GM21619 (cell line): Measurements from ENCODE around the gene DOCK2.
A peak's percentile ranks its signal among the peaks of the same experiment; 100 is the strongest.
"Not testable (repeated sequence)": the region's sequence is repeated elsewhere in the genome, so short reads cannot be mapped to it uniquely, and the experiment has no call there.

Experiments used
- ATAC-seq: cut with Tn5 transposase; IDR thresholded peaks from one replicate; pipeline ENCODE4 v1.9.1; 2021; ENCODE audit not compliant: unreplicated experiment

DOCK2 gene

GRCh38 chr5:169810524-169810923 lies 173.4 kb downstream of the DOCK2 start:
- ATAC-seq: no peak

DNA sequence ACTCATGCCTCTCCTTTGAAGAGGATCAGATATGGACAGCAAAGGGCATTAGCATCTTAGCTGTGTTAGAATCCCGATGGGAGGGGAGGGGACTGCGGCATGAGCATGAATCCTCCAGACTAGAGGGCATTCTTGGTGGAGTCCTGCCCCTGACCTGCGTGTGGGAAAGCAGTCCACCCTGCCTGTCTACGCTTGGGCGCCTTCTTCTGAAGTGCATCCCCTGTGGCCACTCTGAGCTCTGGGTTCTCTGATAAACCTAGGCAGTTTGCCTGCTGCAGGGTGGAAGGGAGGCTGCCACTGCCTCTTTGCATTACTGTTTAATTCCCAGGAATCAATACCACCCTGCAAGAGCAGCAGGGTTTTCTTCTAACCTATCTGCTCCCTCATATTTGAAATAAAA lies 173.9 kb downstream of the DOCK2 start:
- ATAC-seq: no peak

DNA sequence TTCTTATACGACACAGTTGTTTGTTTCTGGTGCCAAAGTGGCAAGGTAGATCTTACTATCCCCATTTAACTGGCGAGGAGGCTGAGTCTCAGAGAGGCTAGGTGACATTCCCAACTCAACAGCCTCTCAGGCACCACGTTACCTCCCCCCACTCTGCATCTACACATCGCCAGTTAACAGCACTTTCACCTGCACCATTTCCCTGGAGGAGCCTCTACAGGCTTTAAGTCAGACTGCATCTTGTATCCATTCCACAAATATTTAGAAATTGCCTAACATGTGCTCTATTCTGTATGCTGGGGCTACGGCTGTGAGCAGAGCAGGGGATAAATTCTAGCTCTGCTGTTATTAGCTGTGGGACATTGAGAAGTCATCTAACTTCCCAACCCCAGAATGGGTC lies 174.6 kb downstream of the DOCK2 start:
- no peak for ATAC-seq

- no peak for ATAC-seq
Observed at GRCh38 chr5:169812786-169813185, 175.7 kb downstream of the DOCK2 start.

DNA sequence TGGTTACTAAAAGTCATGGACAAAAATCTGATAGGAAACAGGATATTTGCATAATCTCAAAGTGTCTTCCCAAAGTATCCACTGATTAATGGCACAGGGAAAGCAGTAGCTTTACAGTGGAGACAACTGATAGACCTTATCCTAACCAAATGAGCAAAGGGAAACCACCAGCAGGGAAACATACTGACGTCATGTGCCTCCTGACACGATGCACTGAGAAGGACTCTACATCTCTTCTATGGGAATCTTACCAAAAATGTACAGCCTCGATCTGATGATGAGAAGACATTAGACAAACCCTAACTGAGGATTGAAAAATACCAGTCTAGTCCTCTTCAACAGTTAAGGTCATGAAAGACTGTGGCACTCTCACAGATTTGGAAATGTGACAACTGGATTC lies 177.0 kb downstream of the DOCK2 start:
- ATAC-seq: no peak

DNA sequence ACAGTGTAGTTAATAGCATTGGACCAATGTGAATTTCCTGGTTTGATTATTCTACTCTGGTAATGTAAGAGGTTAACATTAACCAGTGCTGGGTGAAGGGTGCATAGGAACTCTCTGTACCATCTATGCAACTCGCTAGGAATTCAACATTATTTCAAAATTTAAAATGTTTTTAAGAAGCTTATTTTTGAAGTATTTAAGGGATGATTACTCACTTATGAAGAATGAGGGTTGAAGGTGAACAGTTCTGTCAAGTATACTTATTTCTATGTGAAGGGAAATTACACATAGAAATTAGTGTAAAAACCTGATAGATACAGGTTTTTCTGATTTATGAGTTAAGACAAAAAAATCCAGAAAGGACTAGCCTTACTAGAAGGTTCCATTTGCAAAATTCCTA lies 177.4 kb downstream of the DOCK2 start:
- no peak for ATAC-seq

DNA sequence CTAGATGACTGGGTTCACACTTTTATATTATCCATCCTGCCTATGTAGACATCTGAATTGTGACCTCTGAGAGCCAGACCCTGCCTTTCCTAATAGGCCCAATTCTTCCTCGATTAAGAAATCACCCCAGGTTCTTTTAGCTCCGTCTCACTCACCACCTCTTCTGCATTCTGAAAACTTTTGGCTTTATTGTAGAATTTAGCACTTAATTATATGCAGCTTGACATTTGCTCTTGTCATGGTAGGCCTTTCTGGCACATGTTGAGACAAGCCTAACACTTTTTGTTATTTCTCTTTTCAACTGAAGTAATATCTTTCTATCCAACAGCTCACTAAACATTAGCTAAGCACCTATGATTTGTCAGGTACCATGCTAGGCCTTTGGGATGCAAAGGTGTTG lies 180.0 kb downstream of the DOCK2 start:
- ATAC-seq: no peak

DNA sequence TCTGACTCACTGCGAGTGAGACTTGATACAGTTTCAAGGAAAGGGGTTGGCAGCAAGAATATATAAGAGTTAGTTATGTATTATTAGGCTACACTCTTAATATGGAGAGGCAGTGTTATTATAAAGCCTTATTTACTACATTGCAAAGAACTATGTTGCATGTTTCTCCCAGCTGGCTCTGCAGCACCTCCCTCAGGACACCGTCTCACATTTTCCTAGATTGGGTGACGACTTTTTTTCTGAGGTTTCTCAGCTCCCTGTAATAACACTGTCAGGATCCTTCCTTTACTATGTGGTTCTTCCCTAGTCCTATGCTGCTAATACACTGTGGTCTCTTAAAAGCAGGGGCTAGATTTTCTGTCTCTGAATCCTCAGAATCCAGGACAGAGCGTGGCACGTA lies 189.5 kb downstream of the DOCK2 start:
- no peak for ATAC-seq

- ATAC-seq: no peak
Observed at GRCh38 chr5:169827769-169828168, 190.7 kb downstream of the DOCK2 start.

GRCh38 chr5:169828385-169828784 lies 191.3 kb downstream of the DOCK2 start:
- ATAC-seq: peak; percentile 56

GRCh38 chr5:169831331-169831730 lies 194.3 kb downstream of the DOCK2 start:
- ATAC-seq: no peak

DNA sequence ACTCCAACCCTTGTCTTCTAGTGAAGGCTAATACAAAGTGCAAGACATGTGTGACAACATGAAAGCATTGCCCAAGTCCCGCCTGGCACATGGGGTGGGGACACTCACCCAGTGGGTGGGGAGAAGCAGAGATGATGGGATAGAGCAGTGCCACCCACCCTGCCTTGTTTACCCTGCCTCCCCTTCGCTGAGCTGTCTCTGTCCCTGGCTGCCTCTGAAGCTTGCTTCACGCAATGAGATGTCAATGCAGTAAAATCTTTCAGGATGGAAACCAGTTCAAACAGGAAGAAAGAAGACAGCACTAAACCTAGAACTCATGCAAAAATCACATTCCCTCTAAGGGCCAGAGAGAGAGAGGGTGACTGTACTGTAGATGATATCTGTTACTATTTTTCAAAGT lies 195.2 kb downstream of the DOCK2 start:
- ATAC-seq: no peak

DNA sequence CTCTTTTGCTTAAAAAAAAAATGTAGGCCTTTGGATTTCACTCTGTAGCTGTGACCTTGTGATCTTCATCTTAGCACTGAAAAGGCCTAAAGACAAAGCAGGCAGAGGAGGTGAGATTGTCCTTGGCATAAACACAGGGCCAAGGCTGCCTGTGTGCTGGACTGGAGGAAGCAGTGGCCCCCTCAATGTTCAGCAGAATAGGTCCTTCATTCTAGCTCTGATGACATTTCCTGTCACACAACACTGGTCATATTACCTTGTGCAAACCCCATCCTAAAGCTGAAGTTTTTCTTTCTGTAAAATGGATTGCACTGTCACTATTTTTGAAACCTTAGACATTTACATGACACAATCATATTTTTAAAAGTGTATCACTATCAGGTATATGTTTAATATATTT lies 195.8 kb downstream of the DOCK2 start:
- ATAC-seq: peak; percentile 39

DNA sequence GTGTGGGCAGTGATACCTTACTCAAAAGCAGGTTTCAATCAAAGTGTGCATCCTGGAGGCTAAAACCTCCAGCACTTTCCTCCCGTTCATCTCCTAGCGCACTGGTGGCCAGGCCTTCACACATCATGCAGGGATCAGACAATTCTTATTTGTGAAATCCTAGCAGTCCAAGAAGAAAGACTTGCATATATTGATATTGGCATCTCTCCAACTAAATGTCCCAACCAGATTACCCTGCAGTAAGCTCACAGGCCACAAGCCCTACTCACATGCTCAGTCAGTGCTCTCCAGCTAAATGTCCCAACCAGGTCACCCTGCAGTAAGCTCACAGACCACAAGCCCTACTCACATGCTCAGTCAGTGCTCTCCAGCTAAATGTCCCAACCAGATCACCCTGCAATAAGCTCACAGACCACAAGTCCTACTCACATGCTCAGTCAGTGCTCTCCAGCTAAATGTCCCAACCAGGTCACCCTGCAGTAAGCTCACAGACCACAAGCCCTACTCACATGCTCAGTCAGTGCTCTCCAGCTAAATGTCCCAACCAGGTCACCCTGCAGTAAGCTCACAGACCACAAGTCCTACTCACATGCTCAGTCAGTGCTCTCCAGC lies 196.7 kb downstream of the DOCK2 start:
- ATAC-seq: not testable (repeated sequence)

GRCh38 chr5:169834540-169834939 lies 197.5 kb downstream of the DOCK2 start:
- ATAC-seq: not testable (repeated sequence)

GRCh38 chr5:169836835-169837536 lies 199.9 kb downstream of the DOCK2 start:
- no peak for ATAC-seq

- ATAC-seq: no peak
Observed at GRCh38 chr5:169837686-169838085, 200.6 kb downstream of the DOCK2 start.

DNA sequence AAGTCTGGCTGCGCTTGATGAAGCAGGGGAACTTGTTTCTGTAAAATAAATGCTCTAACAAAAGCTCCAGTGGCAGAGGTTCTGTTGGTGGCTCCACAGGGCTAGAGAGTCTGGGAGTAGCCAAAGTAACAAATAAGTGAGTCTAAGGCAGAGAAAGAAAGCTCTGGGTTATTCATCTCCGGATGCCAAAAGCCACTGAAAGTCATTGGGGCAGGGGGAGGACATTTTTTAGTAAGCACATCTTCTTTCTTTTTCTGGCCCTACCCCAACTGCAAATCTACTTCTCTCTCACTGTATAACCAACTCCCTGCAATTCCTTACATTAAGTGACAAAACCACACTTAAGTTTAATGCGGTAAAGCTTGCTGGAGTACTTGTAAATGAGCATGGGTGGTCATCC lies 201.6 kb downstream of the DOCK2 start:
- ATAC-seq: peak; percentile 90

- no peak for ATAC-seq
Observed at GRCh38 chr5:169840405-169840804, 203.3 kb downstream of the DOCK2 start.

DNA sequence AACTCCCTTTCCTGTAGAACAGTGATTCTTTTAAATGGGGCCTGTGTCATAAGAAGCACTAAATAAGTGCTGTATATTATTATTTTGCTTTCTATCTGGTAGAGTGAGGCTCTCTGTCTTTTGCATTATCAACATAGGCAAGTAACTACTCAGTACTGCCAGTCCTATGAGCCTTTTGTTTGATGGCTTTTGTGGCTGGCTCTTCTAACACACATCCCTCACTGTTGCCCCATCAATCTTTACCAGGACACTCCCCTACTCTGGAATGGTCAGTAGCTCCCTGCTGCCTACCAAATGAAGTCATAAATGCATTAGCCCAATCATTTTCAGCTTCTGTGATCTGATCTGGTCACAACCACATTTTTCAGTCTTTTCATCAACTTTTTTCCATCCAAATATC lies 205.6 kb downstream of the DOCK2 start:
- ATAC-seq: no peak

- no peak for ATAC-seq
Observed at GRCh38 chr5:169847519-169847918, 210.4 kb downstream of the DOCK2 start.

DNA sequence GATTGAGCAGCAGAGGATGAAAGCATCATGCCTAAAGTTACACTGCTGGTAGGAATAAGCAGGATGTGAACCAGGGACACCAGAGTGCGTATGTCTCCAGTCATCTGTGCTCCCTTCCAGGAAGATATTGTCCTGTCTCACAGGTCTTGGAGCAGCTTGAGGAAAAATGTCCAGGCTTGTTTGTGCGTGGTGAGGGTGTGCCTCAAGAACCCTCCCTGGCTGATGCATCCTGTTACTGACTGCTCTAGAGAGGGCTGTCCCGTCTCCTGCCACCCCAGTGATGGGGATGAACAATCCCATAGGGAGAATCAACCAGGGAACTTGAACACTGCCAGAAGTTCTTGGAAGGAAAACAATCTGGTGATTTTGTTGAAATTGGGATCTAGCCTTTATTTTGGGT lies 211.2 kb downstream of the DOCK2 start:
- no peak for ATAC-seq

DNA sequence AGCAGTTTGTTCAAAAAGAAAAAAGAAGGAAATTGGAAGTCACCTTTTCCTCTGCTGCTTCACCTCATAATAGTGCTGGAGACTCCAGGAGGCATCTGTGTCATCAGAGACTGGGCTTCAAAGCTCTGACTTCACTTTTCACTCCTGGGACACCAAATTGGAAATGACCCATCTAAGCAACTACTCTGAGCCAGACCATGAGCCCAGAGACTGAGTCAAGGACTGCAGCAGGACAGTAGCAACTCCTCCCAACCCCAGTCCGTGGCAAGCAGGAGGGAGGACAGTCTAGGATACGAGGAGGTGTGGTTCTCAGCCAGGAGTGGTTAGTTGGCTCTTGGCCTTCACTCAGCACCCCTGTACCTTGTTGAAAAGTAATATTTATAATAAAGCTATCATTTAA lies 211.7 kb downstream of the DOCK2 start:
- ATAC-seq: no peak
